ENCODE data around the gene PSKH1.
A peak's percentile ranks its signal among the peaks of the same experiment; 100 is the strongest.

Gene PSKH1

GRCh38 chr16:67901734-67902133 is 8.7 kb downstream of the PSKH1 start:
- H2BK5ac ChIP-seq (ENCODE audit: low read depth, low read length, poor library complexity) = no peak overlapping the region
- no peak overlapping the region for H2BK120ac ChIP-seq (ENCODE audit: insufficient read depth, low read length, poor library complexity)
- H4K91ac ChIP-seq (ENCODE audit: low read depth, low read length) = no peak overlapping the region
- WGBS (ENCODE audit: extremely low coverage, insufficient coverage, insufficient read length) = no CpG with 5 or more reads among the region's 5 CpGs
- no peaks in the 10 kb centered on the region for H3K4me1 ChIP-seq (ENCODE audit: control insufficient read depth in 1 of 2, insufficient read depth in 2 of 2, low read length in 2 of 2)
- no peak overlapping the region for H3K18ac ChIP-seq (ENCODE audit: low read length)
- no peak overlapping the region for H3K4me2 ChIP-seq (ENCODE audit: low read length)
- no peaks in the 10 kb centered on the region for H3K79me2 ChIP-seq (ENCODE audit: control insufficient read depth, insufficient read depth, low read length, poor library complexity)
- H4K8ac ChIP-seq (ENCODE audit: low read depth, low read length) = no peak overlapping the region
- no peak overlapping the region for H4K12ac ChIP-seq (ENCODE audit: low read depth, low read length)
- no peaks in the 10 kb centered on the region for H3K79me1 ChIP-seq (ENCODE audit: low read length)
- H3K23ac ChIP-seq (ENCODE audit: low read length) = no peak overlapping the region
- H2AFZ ChIP-seq (ENCODE audit: insufficient read depth, low read length, poor library complexity) = no peak overlapping the region
- no peaks in the 10 kb centered on the region for H3K9me3 ChIP-seq (ENCODE audit: insufficient read depth, low read depth, low read length)
- H3K27ac ChIP-seq (ENCODE audit: low read depth, low read length) = no peak overlapping the region
- H2AK5ac ChIP-seq (ENCODE audit: low read length) = no peak overlapping the region
- peaks cover 3 to 7% of the 10 kb centered on the region in 2 experiments for H3K36me3 ChIP-seq (ENCODE audit: control insufficient read depth in 1 of 2, insufficient read depth in 2 of 2, low read length in 2 of 2)
- H3K27me3 ChIP-seq (ENCODE audit: insufficient read depth, low read length) = no peaks in the 10 kb centered on the region
- no peak for DNase-seq
- no peak overlapping the region for H3K9ac ChIP-seq (ENCODE audit: low read length)
- no peak overlapping the region for H3K14ac ChIP-seq (ENCODE audit: low read length)
- no peak overlapping the region for H2BK12ac ChIP-seq (ENCODE audit: low read length)
- H3K4ac ChIP-seq (ENCODE audit: low read depth, low read length) = peak overlapping the region; percentile 33
- H3K4me3 ChIP-seq (ENCODE audit: low read depth, low read length) = no peak overlapping the region

GRCh38 chr16:67902831-67903230 is 9.8 kb downstream of the PSKH1 start:
- no peak overlapping the region for H2BK5ac ChIP-seq (ENCODE audit: low read depth, low read length, poor library complexity)
- H3K36me3 ChIP-seq (ENCODE audit: control insufficient read depth in 1 of 2, insufficient read depth in 2 of 2, low read length in 2 of 2) = peaks cover 3 to 7% of the 10 kb centered on the region in 2 experiments
- no peak overlapping the region for H2AFZ ChIP-seq (ENCODE audit: insufficient read depth, low read length, poor library complexity)
- no peak overlapping the region for H4K91ac ChIP-seq (ENCODE audit: low read depth, low read length)
- H3K4me1 ChIP-seq (ENCODE audit: control insufficient read depth in 1 of 2, insufficient read depth in 2 of 2, low read length in 2 of 2) = no peaks in the 10 kb centered on the region
- H3K4me2 ChIP-seq (ENCODE audit: low read length) = no peak overlapping the region
- no peak overlapping the region for H3K4me3 ChIP-seq (ENCODE audit: low read depth, low read length)
- no peaks in the 10 kb centered on the region for H3K9me3 ChIP-seq (ENCODE audit: insufficient read depth, low read depth, low read length)
- H3K79me2 ChIP-seq (ENCODE audit: control insufficient read depth, insufficient read depth, low read length, poor library complexity) = no peaks in the 10 kb centered on the region
- no peak overlapping the region for H2BK12ac ChIP-seq (ENCODE audit: low read length)
- no peak overlapping the region for H2BK120ac ChIP-seq (ENCODE audit: insufficient read depth, low read length, poor library complexity)
- no peak overlapping the region for H4K8ac ChIP-seq (ENCODE audit: low read depth, low read length)
- H4K12ac ChIP-seq (ENCODE audit: low read depth, low read length) = no peak overlapping the region
- no peak overlapping the region for H3K9ac ChIP-seq (ENCODE audit: low read length)
- no peak overlapping the region for H3K18ac ChIP-seq (ENCODE audit: low read length)
- no peak overlapping the region for H3K4ac ChIP-seq (ENCODE audit: low read depth, low read length)
- no peak overlapping the region for H2AK5ac ChIP-seq (ENCODE audit: low read length)
- no peaks in the 10 kb centered on the region for H3K27me3 ChIP-seq (ENCODE audit: insufficient read depth, low read length)
- H3K23ac ChIP-seq (ENCODE audit: low read length) = no peak overlapping the region
- no peak overlapping the region for H3K27ac ChIP-seq (ENCODE audit: low read depth, low read length)
- no peak overlapping the region for H3K14ac ChIP-seq (ENCODE audit: low read length)
- no peak for DNase-seq
- no CpG with 5 or more reads among the region's 4 CpGs for WGBS (ENCODE audit: extremely low coverage, insufficient coverage, insufficient read length)
- H3K79me1 ChIP-seq (ENCODE audit: low read length) = no peaks in the 10 kb centered on the region

GRCh38 chr16:67907397-67908180 is 14.5 kb downstream of the PSKH1 start:
- Histone ChIP-seq H3K4me3 (ENCODE audit: low read depth, low read length) (no peak overlapping the region), H3K27me3 (ENCODE audit: insufficient read depth, low read length) (no peaks in the 10 kb centered on the region), H3K4me1 (ENCODE audit: control insufficient read depth in 1 of 2, insufficient read depth in 2 of 2, low read length in 2 of 2) (no peaks in the 10 kb centered on the region)

GRCh38 chr16:67909056-67909742 is 16.1 kb downstream of the PSKH1 start:
- Histone ChIP-seq H3K27me3 (ENCODE audit: insufficient read depth, low read length) (no peaks in the 10 kb centered on the region), H3K9ac (ENCODE audit: low read length) (no peak overlapping the region), H3K36me3 (ENCODE audit: control insufficient read depth in 1 of 2, insufficient read depth in 2 of 2, low read length in 2 of 2) (peaks cover 20% of the 10 kb centered on the region in 2 experiments), H3K4me3 (ENCODE audit: low read depth, low read length) (no peak overlapping the region), H2AK5ac (ENCODE audit: low read length) (no peak overlapping the region), H3K4me1 (ENCODE audit: control insufficient read depth in 1 of 2, insufficient read depth in 2 of 2, low read length in 2 of 2) (no peaks in the 10 kb centered on the region), H3K23ac (ENCODE audit: low read length) (no peak overlapping the region), H4K12ac (ENCODE audit: low read depth, low read length) (no peak overlapping the region), H3K79me2 (ENCODE audit: control insufficient read depth, insufficient read depth, low read length, poor library complexity) (no peaks in the 10 kb centered on the region), H4K91ac (ENCODE audit: low read depth, low read length) (no peak overlapping the region), H3K27ac (ENCODE audit: low read depth, low read length) (no peak overlapping the region), H3K4ac (ENCODE audit: low read depth, low read length) (no peak overlapping the region), H2AFZ (ENCODE audit: insufficient read depth, low read length, poor library complexity) (no peak overlapping the region), H2BK12ac (ENCODE audit: low read length) (no peak overlapping the region), H4K8ac (ENCODE audit: low read depth, low read length) (no peak overlapping the region), H3K18ac (ENCODE audit: low read length) (no peak overlapping the region), H2BK120ac (ENCODE audit: insufficient read depth, low read length, poor library complexity) (no peak overlapping the region), H3K4me2 (ENCODE audit: low read length) (no peak overlapping the region), H3K14ac (ENCODE audit: low read length) (no peak overlapping the region), H3K79me1 (ENCODE audit: low read length) (no peaks in the 10 kb centered on the region), H3K9me3 (ENCODE audit: insufficient read depth, low read depth, low read length) (peaks cover 2% of the 10 kb centered on the region), H2BK5ac (ENCODE audit: low read depth, low read length, poor library complexity) (no peak overlapping the region)
- no CpG with 5 or more reads among the region's 36 CpGs for WGBS (ENCODE audit: extremely low coverage, insufficient coverage, insufficient read length)
- no peak for DNase-seq

More at GRCh38 chr16:67907397-67908180, 14.5 kb downstream of the PSKH1 start:
- Histone ChIP-seq H2BK120ac (ENCODE audit: insufficient read depth, low read length, poor library complexity) (no peak overlapping the region), H2AK5ac (ENCODE audit: low read length) (no peak overlapping the region), H3K23ac (ENCODE audit: low read length) (no peak overlapping the region), H3K9me3 (ENCODE audit: insufficient read depth, low read depth, low read length) (peaks cover 2% of the 10 kb centered on the region), H3K4ac (ENCODE audit: low read depth, low read length) (no peak overlapping the region), H3K4me2 (ENCODE audit: low read length) (no peak overlapping the region), H3K79me1 (ENCODE audit: low read length) (no peaks in the 10 kb centered on the region), H3K36me3 (ENCODE audit: control insufficient read depth in 1 of 2, insufficient read depth in 2 of 2, low read length in 2 of 2) (peaks cover 22 to 23% of the 10 kb centered on the region in 2 experiments), H4K91ac (ENCODE audit: low read depth, low read length) (no peak overlapping the region), H3K18ac (ENCODE audit: low read length) (no peak overlapping the region), H3K79me2 (ENCODE audit: control insufficient read depth, insufficient read depth, low read length, poor library complexity) (no peaks in the 10 kb centered on the region), H3K14ac (ENCODE audit: low read length) (no peak overlapping the region), H3K9ac (ENCODE audit: low read length) (no peak overlapping the region), H2BK5ac (ENCODE audit: low read depth, low read length, poor library complexity) (no peak overlapping the region), H4K8ac (ENCODE audit: low read depth, low read length) (no peak overlapping the region), H3K27ac (ENCODE audit: low read depth, low read length) (no peak overlapping the region), H2BK12ac (ENCODE audit: low read length) (no peak overlapping the region), H4K12ac (ENCODE audit: low read depth, low read length) (no peak overlapping the region), H2AFZ (ENCODE audit: insufficient read depth, low read length, poor library complexity) (no peak overlapping the region)
- no CpG with 5 or more reads among the region's 11 CpGs for WGBS (ENCODE audit: extremely low coverage, insufficient coverage, insufficient read length)
- no peak for DNase-seq

Measured in trophoblast cell (in vitro differentiated cells and primary cell).